GM21825 (cell line): Measurements from ENCODE around the gene KLHL13.
"Not testable (repeated sequence)": the region's sequence is repeated elsewhere in the genome, so short reads cannot be mapped to it uniquely, and the experiment has no call there.

ENCODE experiments used
- ATAC-seq: cut with Tn5 transposase; IDR thresholded peaks from one replicate; pipeline ENCODE4 v1.9.1; 2021; ENCODE audit warnings: mild to moderate bottlenecking, moderate library complexity; ENCODE audit not compliant: unreplicated experiment

KLHL13 gene

DNA sequence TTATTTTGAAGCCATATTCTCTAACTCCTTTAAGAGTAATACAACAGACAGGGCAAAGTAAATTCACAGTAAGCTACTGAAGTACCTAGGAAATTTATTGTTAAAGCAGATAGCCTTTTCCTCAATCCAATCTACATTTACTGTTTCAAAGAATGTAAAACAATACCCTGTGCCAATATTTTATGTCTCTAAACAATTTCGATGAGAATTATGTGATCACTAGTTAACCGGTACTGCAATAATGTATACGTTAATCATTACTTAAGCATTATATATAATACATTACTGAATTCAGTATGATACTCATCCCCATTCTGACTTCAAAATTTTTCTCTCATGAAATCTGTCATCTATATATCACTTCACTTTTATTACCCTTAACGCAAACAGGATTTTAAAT, 28.5 kb downstream of the KLHL13 start:
- ATAC-seq = no peak

- ATAC-seq = no peak
Observed at GRCh38 chrX:118074196-118074595, 42.4 kb downstream of the KLHL13 start.

- no peak for ATAC-seq
Observed at GRCh38 chrX:118066867-118067515, 49.6 kb downstream of the KLHL13 start.

DNA sequence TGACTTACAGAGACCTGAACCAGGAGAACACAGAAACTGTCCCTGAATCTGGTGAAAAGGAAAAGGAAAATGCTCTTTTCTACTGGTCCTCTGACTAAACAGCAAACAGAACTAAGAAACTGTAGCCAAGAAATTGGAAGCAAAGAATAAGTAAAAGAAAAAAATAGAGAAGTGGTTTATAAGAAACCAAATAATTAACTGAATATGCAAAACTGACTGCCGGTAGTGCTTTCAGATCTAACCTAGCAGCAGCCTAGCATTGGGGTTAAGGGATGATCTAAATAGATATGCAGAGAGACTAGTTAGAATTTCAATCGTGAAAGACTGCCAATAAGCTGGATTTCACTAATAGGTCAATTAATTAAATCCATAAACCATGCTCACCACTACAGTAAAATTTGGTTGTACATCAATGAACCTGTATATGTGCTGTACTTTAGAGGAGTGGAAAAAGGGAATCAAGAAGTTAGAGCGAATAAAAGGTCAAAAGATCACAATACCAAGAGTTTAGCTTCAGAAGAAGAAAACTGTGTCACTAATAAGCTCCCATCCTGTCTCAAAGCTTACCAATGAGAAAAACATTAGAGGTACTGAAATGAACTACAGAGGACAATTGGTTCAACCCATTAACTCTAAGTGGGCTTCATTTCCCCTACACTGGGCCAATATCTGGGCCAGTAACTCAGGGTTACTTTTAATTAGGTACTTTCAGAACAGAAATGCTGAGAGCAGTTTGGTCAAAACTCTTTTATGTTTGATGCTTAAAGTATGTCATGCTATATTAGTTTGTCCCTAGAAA, 53.6 kb downstream of the KLHL13 start:
- ATAC-seq = peak; percentile 78

DNA sequence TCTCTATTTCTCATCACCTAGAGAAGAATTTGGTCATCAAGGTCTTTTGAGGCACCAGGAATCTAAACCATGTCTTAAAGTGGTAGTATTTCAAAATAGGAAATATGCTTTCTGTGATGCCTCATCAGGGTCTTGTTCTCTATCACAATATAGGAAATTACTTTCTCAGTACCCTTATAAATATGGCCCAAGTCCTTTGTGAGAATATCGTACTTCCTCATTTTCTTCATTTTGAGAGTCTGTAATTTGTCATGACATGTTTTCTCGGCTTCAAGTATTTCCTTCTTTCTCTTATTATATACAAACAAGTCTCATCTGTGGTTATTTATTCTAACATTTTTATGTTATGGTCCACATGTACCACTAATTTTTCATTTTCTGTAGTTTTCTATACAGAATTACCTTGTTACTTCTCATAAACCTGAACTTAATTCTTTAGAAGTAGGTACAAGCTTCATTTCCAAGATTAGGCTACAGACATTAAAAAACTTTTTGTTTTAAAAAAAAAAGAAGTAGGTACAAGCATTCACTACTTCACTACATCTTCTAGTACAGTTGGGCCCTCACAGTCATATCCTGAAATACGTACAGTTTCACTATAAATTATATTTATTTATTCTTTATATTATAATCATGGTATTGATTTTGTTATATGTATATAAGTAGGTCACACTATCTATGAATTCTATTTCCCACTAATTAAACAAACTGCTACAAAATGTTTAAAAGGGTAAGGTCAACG, 54.4 kb downstream of the KLHL13 start:
- ATAC-seq = no peak

GRCh38 chrX:118058924-118059323, 57.7 kb downstream of the KLHL13 start:
- no peak for ATAC-seq

- no peak for ATAC-seq
Observed at GRCh38 chrX:118056870-118057269, 59.7 kb downstream of the KLHL13 start.

DNA sequence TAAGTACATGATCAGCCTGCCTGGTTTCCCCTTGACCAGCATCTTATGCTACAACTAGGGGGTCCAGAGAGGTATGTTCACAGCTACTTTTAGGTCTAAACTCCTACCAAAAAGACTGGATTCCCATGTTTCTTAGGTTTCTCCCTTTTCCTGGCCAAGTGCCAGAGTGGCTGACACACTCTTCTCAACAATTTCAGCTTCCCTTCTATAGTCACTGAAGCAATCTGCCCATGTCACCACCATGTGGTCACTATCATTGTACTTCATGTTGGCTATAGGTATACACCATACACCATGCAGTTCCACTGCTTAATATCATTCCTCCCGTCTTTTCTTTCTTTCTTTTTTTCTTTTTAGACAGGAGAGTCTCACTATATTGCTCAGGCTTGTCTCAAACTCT, 66.9 kb downstream of the KLHL13 start:
- ATAC-seq = no peak

- ATAC-seq = no peak
Observed at GRCh38 chrX:118047446-118048186, 69.0 kb downstream of the KLHL13 start.

DNA sequence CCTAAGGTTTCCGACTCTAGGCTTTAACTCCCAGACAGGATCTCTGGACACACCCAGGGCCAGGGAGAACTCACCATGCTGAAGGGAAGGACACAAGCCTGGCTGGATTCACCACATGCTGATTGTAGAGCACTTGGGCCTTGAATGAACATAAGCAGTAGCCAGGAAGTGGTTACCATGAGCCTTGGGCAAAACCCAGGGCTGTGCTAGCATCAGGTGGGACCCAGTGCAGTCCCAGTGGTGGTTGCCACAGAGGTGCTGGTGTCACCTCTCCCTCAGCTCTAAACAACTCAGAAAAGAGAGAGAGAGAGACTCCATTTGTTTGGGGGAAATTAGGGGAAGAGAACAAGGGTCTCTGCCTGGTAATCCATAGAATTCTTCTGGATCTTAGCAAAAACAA, 77.0 kb downstream of the KLHL13 start:
- ATAC-seq = no peak

GRCh38 chrX:118038614-118039365, 77.8 kb downstream of the KLHL13 start:
- ATAC-seq = no peak

DNA sequence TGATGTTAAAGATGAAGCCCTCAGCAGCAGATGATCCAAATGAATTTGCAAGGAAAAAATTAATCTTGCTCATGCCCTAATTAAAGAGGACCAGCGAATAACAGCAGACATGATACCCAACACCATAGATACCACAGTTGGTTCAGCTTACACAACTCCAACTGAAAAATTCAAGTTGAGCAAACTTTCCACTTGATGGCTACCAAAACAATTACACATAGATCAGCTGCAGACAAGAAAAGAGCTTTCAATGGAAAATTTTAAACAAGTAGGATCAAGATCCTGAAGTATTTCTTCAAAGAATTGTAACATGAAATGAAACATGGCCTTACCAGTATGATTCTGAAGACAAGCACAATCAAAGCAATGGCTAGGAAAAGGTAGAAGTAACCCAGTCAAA, 90.0 kb downstream of the KLHL13 start:
- no peak for ATAC-seq

DNA sequence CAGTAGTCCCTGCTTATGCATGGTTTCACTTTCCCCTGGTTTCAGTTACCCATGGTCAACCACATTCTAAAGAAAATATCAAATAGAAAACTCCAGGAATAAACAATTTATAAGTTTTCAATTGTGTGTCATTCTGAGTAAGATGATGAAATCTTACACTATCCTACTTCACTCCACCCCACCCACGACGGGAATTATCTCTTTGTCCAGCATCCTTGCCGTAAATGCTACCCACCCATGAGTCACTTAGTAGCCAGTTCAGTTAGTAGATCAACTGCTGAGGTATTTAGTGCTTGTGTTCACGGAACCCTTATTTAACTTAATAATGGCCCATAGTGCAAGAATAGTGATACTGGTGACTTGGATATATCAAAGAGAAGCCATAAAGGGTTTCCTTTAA, 91.4 kb downstream of the KLHL13 start:
- no peak for ATAC-seq

- ATAC-seq = no peak
Observed at GRCh38 chrX:118024482-118024881, 92.1 kb downstream of the KLHL13 start.

- ATAC-seq = no peak
Observed at GRCh38 chrX:118022753-118023152, 93.9 kb downstream of the KLHL13 start.

GRCh38 chrX:118016422-118016821, 100.2 kb downstream of the KLHL13 start:
- ATAC-seq = no peak

DNA sequence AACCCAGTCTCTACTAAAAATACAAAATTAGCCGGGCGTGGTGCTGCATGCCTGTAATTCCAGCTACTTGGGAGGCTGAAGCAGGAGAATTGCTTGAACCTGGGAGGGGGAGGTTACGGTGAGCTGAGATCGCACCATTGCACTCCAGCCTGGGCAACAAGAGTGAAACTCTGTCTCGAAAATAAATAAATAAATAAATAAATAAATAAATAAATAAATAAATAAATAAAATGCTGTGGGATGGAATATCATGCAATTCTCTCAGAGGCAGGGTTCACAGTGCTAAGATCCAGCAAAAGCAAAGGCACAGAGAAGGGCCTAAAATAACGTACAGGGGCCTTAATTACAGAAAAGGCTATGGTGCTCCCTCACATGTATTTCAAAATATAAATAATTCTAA, 114.2 kb downstream of the KLHL13 start:
- ATAC-seq = not testable (repeated sequence)

DNA sequence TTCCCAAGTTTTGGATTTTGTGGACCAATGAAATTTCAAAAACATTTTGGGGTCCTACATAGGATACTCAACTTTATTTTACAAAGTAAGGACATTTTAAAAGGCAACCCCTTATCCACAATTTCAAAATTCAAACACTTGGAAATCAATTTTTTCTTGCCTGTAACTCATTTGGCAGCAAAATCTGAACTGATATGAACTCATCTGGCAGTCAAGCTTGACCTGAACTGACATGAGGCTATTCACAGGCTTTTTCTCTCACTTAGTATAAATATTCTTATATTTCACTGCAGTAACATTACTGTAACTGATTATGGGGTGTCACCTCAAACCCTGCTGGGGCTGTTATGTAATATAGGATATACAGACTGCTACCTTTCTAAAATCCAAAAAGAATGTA, 116.1 kb downstream of the KLHL13 start:
- ATAC-seq = no peak

GRCh38 chrX:117998171-117998570, 118.4 kb downstream of the KLHL13 start:
- no peak for ATAC-seq

DNA sequence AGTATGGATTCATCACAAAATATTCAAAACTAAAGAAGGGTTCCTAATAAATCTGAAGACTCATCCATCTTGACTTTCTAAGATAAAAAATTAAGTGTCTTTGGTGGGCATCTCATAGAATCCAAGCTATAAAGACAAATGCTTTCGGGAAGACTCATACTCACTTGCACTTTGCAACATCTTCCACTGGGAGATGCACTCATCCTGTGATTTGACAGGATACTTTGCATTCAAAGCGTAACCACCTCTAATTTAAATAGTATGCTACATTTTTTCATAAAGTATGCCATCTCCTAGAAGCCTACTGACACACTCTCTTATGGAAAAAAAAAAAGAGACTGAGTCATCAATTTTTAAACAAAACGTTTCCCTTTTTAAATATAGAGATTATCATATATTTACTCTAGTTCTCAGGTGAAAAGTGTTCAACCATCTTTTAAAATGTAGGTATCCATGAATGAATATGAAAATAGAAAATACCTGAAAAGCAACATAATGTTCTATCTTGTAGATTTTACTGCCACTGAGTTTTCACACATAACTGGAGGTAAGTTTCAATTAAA, 119.6 kb downstream of the KLHL13 start:
- no peak for ATAC-seq
